IMR-90 (cell line): ENCODE results near the gene ZMIZ1. TPM values are rescaled to one million over a fixed set of nuclear protein-coding genes. Genes with fewer than 3 reads are reported as not detected.

ENCODE experiments used
- ATAC-seq: fragments of 200-7000 bp; cut with Tn5 transposase; 2 replicates; pipeline ENCODE4 v1.9.1; 2020; ENCODE audit warnings: low read depth, mild to moderate bottlenecking, moderate library complexity
- BruUV-seq: library from RNA; stranded (reverse); fragments of 400-500 nt; replicated peaks from 2 replicates; lab custom pipeline; 2021; lab: Mats Ljungman, UMichigan
- CTCF ChIA-PET: fragments of 300-600 bp; formaldehyde crosslinking; extraction: SDS; loops from one replicate; lab custom pipeline; 2021; ENCODE audit warnings: antibody characterized with exemption; lab: Yijun Ruan, JAX
- POLR2A ChIA-PET: fragments of 300-600 bp; sonication (Branson Sonifier 250); formaldehyde crosslinking; loops from one replicate; lab custom pipeline; 2022; ENCODE audit warnings: antibody characterized with exemption; ENCODE audit not compliant: unreplicated experiment; lab: Charles Lee
- DNase-seq: peaks from one replicate; pipeline ENCODE4 v3.0.0; 2013
- H2AFZ ChIP-seq: replicated peaks from 2 replicates; pipeline ENCODE3; 2013; ENCODE audit warnings: low read length, mild to moderate bottlenecking; ENCODE audit not compliant: poor library complexity
- H2AK5ac ChIP-seq: 2 replicates; pipeline ENCODE4 v1.6.1; 2013; ENCODE audit warnings: low read depth, low read length, inconsistent platforms
- H2AK9ac ChIP-seq: replicated peaks from 2 replicates; pipeline ENCODE3; 2013; ENCODE audit warnings: mild to moderate bottlenecking, low read depth, low read length, moderate library complexity; ENCODE audit not compliant: poor library complexity
- H2BK120ac ChIP-seq: 2 replicates; pipeline ENCODE4 v1.6.1; 2013; ENCODE audit warnings: low read depth, low read length, inconsistent platforms
- H2BK15ac ChIP-seq: 3 replicates; pipeline ENCODE4 v1.6.1; 2013; ENCODE audit warnings: low read depth, low read length, inconsistent platforms
- H2BK20ac ChIP-seq: 2 replicates; pipeline ENCODE4 v1.6.1; 2013; ENCODE audit warnings: low read depth, mild to moderate bottlenecking, inconsistent platforms, low read length, moderate library complexity
- H2BK5ac ChIP-seq: 2 replicates; pipeline ENCODE4 v1.6.1; 2013; ENCODE audit warnings: mild to moderate bottlenecking, low read depth, low read length, inconsistent platforms; ENCODE audit not compliant: poor library complexity, severe bottlenecking
- H3K14ac ChIP-seq: replicated peaks from 2 replicates; pipeline ENCODE4 v1.6.1; 2013; ENCODE audit warnings: low read depth, low read length, inconsistent platforms
- H3K18ac ChIP-seq: 2 replicates; pipeline ENCODE4 v1.6.1; 2013; ENCODE audit warnings: low read depth, low read length, control low read depth
- H3K23ac ChIP-seq: 2 replicates; pipeline ENCODE4 v1.6.1; 2013; ENCODE audit warnings: low read depth, low read length, inconsistent platforms
- H3K27ac ChIP-seq: 2 replicates; pipeline ENCODE4 v1.5.1; 2013; ENCODE audit warnings: mild to moderate bottlenecking, control low read depth, low read length; ENCODE audit not compliant: insufficient read depth
- H3K27me3 ChIP-seq: 2 replicates; pipeline ENCODE4 v1.6.1; 2013; ENCODE audit warnings: low read length; ENCODE audit not compliant: control insufficient read depth, insufficient read depth
- H3K36me3 ChIP-seq: 2 replicates; pipeline ENCODE4 v1.6.1; 2013; ENCODE audit warnings: low read length, mixed read lengths; ENCODE audit not compliant: control insufficient read depth, insufficient read depth
- H3K4ac ChIP-seq: 2 replicates; pipeline ENCODE4 v1.6.1; 2013; ENCODE audit warnings: low read depth, low read length, inconsistent platforms
- H3K4me1 ChIP-seq: 2 replicates; pipeline ENCODE4 v1.6.1; 2013; ENCODE audit warnings: low read length, mixed read lengths; ENCODE audit not compliant: control insufficient read depth, insufficient read depth
- H3K4me2 ChIP-seq: 2 replicates; pipeline ENCODE4 v1.6.1; 2013; ENCODE audit warnings: low read depth, mild to moderate bottlenecking, control low read depth, low read length, moderate library complexity
- H3K4me3 ChIP-seq: 2 replicates; pipeline ENCODE4 v1.5.1; 2013; ENCODE audit warnings: low read depth, mild to moderate bottlenecking, control low read depth, low read length, moderate library complexity; ENCODE audit not compliant: insufficient read depth
- H3K56ac ChIP-seq: 2 replicates; pipeline ENCODE4 v1.6.1; 2013; ENCODE audit warnings: low read length, inconsistent platforms; ENCODE audit not compliant: insufficient read depth; ENCODE audit errors: extremely low read depth
- H3K79me1 ChIP-seq, 2 experiments: 2 replicates each; pipeline ENCODE4 v1.6.1; 2013; ENCODE audit warnings: low read length in 2 of 2, inconsistent platforms in 1 of 2, low read depth in 1 of 2
- H3K9ac ChIP-seq: 2 replicates; pipeline ENCODE4 v1.6.1; 2013; ENCODE audit warnings: low read depth, low read length, control low read depth
- H3K9me1 ChIP-seq: 2 replicates; pipeline ENCODE4 v1.6.1; 2013; ENCODE audit warnings: low read length, inconsistent platforms; ENCODE audit not compliant: insufficient read depth
- H3K9me3 ChIP-seq: 2 replicates; pipeline ENCODE4 v1.6.1; 2013; ENCODE audit warnings: low read length; ENCODE audit not compliant: control insufficient read depth, insufficient read depth
- H4K20me1 ChIP-seq: 2 replicates; pipeline ENCODE4 v1.6.1; 2013; ENCODE audit warnings: low read length, inconsistent platforms; ENCODE audit not compliant: insufficient read depth
- H4K5ac ChIP-seq: 2 replicates; pipeline ENCODE4 v1.6.1; 2013; ENCODE audit warnings: mild to moderate bottlenecking, low read depth, low read length, control low read depth
- H4K8ac ChIP-seq, 2 experiments: 2 replicates each; pipeline ENCODE4 v1.6.1; 2013; ENCODE audit warnings: low read depth in 2 of 2, low read length in 2 of 2, control low read depth in 1 of 2, inconsistent platforms in 1 of 2
- H4K91ac ChIP-seq: 2 replicates; pipeline ENCODE4 v1.6.1; 2013; ENCODE audit warnings: low read depth, low read length, inconsistent platforms; ENCODE audit not compliant: insufficient read depth
- BHLHE40 ChIP-seq: fragments of 150-350 bp; IDR thresholded peaks from 2 replicates; pipeline ENCODE4 v1.6.1; 2016; ENCODE audit warnings: mild to moderate bottlenecking, low read depth, low read length
- CEBPB ChIP-seq: IDR thresholded peaks from 2 replicates; pipeline ENCODE4 v1.6.1; 2012; ENCODE audit warnings: low read depth, low read length, improper control_type of control experiment
- CHD1 ChIP-seq: IDR thresholded peaks from 2 replicates; pipeline ENCODE4 v1.6.1; 2012; ENCODE audit warnings: low read depth, low read length, improper control_type of control experiment
- FOS ChIP-seq: fragments of 150-350 bp; IDR thresholded peaks from 2 replicates; pipeline ENCODE4 v1.6.1; 2016; ENCODE audit warnings: low read depth, low read length
- MAFK ChIP-seq: IDR thresholded peaks from 2 replicates; pipeline ENCODE4 v1.6.1; 2012; ENCODE audit warnings: low read depth, low read length, improper control_type of control experiment
- MAZ ChIP-seq: IDR thresholded peaks from 2 replicates; pipeline ENCODE4 v1.6.1; 2012; ENCODE audit warnings: low read depth, mild to moderate bottlenecking, low read length, improper control_type of control experiment, moderate library complexity, borderline replicate concordance
- MXI1 ChIP-seq: IDR thresholded peaks from 2 replicates; pipeline ENCODE4 v1.6.1; 2012; ENCODE audit warnings: low read depth, mild to moderate bottlenecking, low read length, moderate library complexity, borderline replicate concordance
- NFE2L2 ChIP-seq: fragments of 150-350 bp; IDR thresholded peaks from 2 replicates; pipeline ENCODE4 v1.6.1; 2016; ENCODE audit warnings: low read depth, mild to moderate bottlenecking, low read length
- POLR2A ChIP-seq: IDR thresholded peaks from 2 replicates; pipeline ENCODE4 v1.6.1; 2012; ENCODE audit warnings: mild to moderate bottlenecking, low read depth, low read length
- RAD21 ChIP-seq: IDR thresholded peaks from 2 replicates; pipeline ENCODE4 v1.6.1; 2012; ENCODE audit warnings: low read length, improper control_type of control experiment
- RCOR1 ChIP-seq: IDR thresholded peaks from 2 replicates; pipeline ENCODE4 v1.6.1; 2012; ENCODE audit warnings: mild to moderate bottlenecking, low read length, improper control_type of control experiment; ENCODE audit not compliant: insufficient replicate concordance
- RFX5 ChIP-seq: IDR thresholded peaks from 2 replicates; pipeline ENCODE4 v1.8.0; 2012; ENCODE audit warnings: low read depth, mild to moderate bottlenecking, low read length, moderate library complexity
- SMC3 ChIP-seq: fragments of 150-350 bp; IDR thresholded peaks from 2 replicates; pipeline ENCODE4 v1.6.1; 2016; ENCODE audit warnings: low read depth, mild to moderate bottlenecking, antibody characterized with exemption, low read length, moderate library complexity
- WGBS, 2 experiments: methylation state at CpG; one replicate each; pipeline versions ENCODE4 v1.1.5 to v1.1.7; 2013; ENCODE audit warnings: missing lambda C conversion rate in 2 of 2; ENCODE audit not compliant: insufficient read length in 1 of 2; ENCODE audit errors: extremely low coverage in 2 of 2; 5-methylcytosine and 5-hydroxymethylcytosine counted together
- dilution Hi-C: fragments of 300-500 bp; cut with HindIII; formaldehyde crosslinking; loops from one replicate; pipeline ENCODE4 v1.14.3; 2018; ENCODE audit warnings: low sequenced_read_pairs; ENCODE audit not compliant: unreplicated experiment
- in situ Hi-C: fragments of 300-500 bp; cut with MboI; formaldehyde crosslinking; loops from 3 replicates; pipeline ENCODE4 v1.14.3; 2019; ENCODE audit warnings: low sequenced_read_pairs, inconsistent platforms, mixed read lengths
- intact Hi-C: fragments of 100-400 bp; cut with micrococcal nuclease; formaldehyde crosslinking; loops from 2 replicates; pipeline ENCODE4 v1.10.0; 2022
- polyA plus RNA-seq, 3 experiments: library from polyadenylated mRNA; depleted of rRNA; stranded (reverse); fragments of >200 nt; gene quantifications; 2 replicates each; pipeline ENCODE4 v1.2.3, GENCODE V29; 2012; ENCODE audit warnings: low replicate concordance in 1 of 3
- total RNA-seq: library from RNA; depleted of rRNA; stranded (reverse); fragments of >200 nt; gene quantifications from 2 replicates; pipeline ENCODE4 v1.2.3, GENCODE V29; 2012
- TF ChIP-seq, protein P1 (sequence below): fragments of 150-350 bp; IDR thresholded peaks from 2 replicates; pipeline ENCODE4 v1.6.1; 2017; ENCODE audit warnings: mild to moderate bottlenecking, antibody characterized with exemption, low read length, low read depth
- TF ChIP-seq, protein P2 (sequence below): conservative IDR thresholded peaks from 2 replicates; pipeline ENCODE4 v1.5.1; 2012; ENCODE audit warnings: mild to moderate bottlenecking, low read depth, low read length, improper control_type of control experiment
- TF ChIP-seq, protein P3 (sequence below): fragments of 150-350 bp; IDR thresholded peaks from 2 replicates; pipeline ENCODE4 v1.6.1; 2016; ENCODE audit warnings: low read depth, mild to moderate bottlenecking, low read length, moderate library complexity, borderline replicate concordance

ZMIZ1 gene
- total and polyA plus RNA-seq, 2 of the 4 experiments (the other 2 are of a cell fraction), result 6.6 to 48.7 TPM

DNA sequence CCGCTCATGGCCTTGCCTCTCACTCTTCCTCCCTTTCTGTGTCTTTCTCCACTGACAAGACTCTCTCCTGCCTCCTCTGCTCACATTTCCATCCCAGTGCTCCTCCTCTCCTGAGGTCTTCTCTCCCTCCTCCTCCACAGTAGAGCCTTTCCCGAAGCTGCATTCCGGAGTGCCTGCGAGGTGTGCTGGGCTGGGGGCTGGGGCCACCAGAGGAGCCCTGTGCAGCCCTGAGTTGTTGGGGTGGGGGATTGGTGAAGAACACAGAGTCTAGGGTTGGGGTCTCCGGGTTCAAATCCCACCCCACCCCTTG lies 76.4 kb downstream of the ZMIZ1 start:
- Histone ChIP-seq H3K4me1 (peaks cover 69% of the 10 kb centered on the region), H3K14ac (peak overlapping the region; percentile 57; the same call in 1 of the 2 replicates)
- POLR2A ChIA-PET, result no interaction called here

More for the DNA sequence above, 76.4 kb downstream of the ZMIZ1 start:
- Histone ChIP-seq H2AK9ac (peak overlapping the region; percentile 35), H2BK20ac (peak overlapping the region; percentile 78), H3K4me2 (no peak overlapping the region), H3K9ac (peak overlapping the region; percentile 2; the same call in 1 of the 2 replicates), H2BK5ac (peak overlapping the region; percentile 27), H3K36me3 (peaks cover 61% of the 10 kb centered on the region), H3K18ac (no peak overlapping the region), H3K9me1 (peaks cover 60% of the 10 kb centered on the region), H4K20me1 (0 out of 2 replicates have a peak, but pooled peaks cover 11% of the 10 kb centered on the region), H3K4me3 (no peak overlapping the region), H3K23ac (peak overlapping the region; percentile 66; the same call in 1 of the 2 replicates), H3K4ac (peak overlapping the region; percentile 84), H2AK5ac (peak overlapping the region; percentile 91; the same call in 1 of the 2 replicates), H3K9me3 (no peaks in the 10 kb centered on the region), H2AFZ (no peak overlapping the region), H4K5ac (no peak overlapping the region), H4K91ac (peak overlapping the region; percentile 95), H2BK120ac (peak overlapping the region; percentile 71), H4K8ac (peak overlapping the region; percentile 56 to 78; a peak in 3 of 4 replicates), H3K27ac (peak overlapping the region; percentile 38; the same call in 1 of the 2 replicates), H2BK15ac (peak overlapping the region; percentile 61; the same call in 1 of the 3 replicates), H3K79me1 (peaks cover 36 to 99% of the 10 kb centered on the region in 2 experiments), H3K56ac (no peak overlapping the region), H3K27me3 (no peaks in the 10 kb centered on the region)
- in situ Hi-C loops, result no loop called here
- intact Hi-C loops, result no loop called here
- ATAC-seq (no peak), DNase-seq (no peak)
- BruUV-seq, result no TSS peak
- CTCF ChIA-PET, result no interaction called here
- WGBS, 2 experiments, result no CpG with 5 or more reads among the region's 5 CpGs
- no peak for TF ChIP-seq MAZ
- no peak for TF ChIP-seq CHD1
- TF ChIP-seq BHLHE40, result no peak
- TF ChIP-seq SMC3, result no peak
- TF ChIP-seq RCOR1, result no peak
- no peak for TF ChIP-seq RFX5
- TF ChIP-seq, protein P1, sequence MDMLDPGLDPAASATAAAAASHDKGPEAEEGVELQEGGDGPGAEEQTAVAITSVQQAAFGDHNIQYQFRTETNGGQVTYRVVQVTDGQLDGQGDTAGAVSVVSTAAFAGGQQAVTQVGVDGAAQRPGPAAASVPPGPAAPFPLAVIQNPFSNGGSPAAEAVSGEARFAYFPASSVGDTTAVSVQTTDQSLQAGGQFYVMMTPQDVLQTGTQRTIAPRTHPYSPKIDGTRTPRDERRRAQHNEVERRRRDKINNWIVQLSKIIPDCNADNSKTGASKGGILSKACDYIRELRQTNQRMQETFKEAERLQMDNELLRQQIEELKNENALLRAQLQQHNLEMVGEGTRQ, result no peak
- TF ChIP-seq FOS, result no peak
- TF ChIP-seq CEBPB, result no peak
- no peak for TF ChIP-seq MAFK
- no peak for TF ChIP-seq MXI1
- TF ChIP-seq, protein P2, sequence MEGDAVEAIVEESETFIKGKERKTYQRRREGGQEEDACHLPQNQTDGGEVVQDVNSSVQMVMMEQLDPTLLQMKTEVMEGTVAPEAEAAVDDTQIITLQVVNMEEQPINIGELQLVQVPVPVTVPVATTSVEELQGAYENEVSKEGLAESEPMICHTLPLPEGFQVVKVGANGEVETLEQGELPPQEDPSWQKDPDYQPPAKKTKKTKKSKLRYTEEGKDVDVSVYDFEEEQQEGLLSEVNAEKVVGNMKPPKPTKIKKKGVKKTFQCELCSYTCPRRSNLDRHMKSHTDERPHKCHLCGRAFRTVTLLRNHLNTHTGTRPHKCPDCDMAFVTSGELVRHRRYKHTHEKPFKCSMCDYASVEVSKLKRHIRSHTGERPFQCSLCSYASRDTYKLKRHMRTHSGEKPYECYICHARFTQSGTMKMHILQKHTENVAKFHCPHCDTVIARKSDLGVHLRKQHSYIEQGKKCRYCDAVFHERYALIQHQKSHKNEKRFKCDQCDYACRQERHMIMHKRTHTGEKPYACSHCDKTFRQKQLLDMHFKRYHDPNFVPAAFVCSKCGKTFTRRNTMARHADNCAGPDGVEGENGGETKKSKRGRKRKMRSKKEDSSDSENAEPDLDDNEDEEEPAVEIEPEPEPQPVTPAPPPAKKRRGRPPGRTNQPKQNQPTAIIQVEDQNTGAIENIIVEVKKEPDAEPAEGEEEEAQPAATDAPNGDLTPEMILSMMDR, result no peak
- no peak for TF ChIP-seq NFE2L2
- no peak for TF ChIP-seq RAD21
- TF ChIP-seq, protein P3, sequence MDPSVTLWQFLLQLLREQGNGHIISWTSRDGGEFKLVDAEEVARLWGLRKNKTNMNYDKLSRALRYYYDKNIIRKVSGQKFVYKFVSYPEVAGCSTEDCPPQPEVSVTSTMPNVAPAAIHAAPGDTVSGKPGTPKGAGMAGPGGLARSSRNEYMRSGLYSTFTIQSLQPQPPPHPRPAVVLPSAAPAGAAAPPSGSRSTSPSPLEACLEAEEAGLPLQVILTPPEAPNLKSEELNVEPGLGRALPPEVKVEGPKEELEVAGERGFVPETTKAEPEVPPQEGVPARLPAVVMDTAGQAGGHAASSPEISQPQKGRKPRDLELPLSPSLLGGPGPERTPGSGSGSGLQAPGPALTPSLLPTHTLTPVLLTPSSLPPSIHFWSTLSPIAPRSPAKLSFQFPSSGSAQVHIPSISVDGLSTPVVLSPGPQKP, result no peak
- TF ChIP-seq POLR2A, result no peak
- dilution Hi-C loops, result no loop called here
